ENCODE data around the gene HYAL1. TPM values are rescaled to one million over a fixed set of nuclear protein-coding genes. Genes with fewer than 3 reads are reported as not detected.

Gene HYAL1
- total RNA-seq, 1 donor from 2014 or later = 52.2 TPM

- peak overlapping the region; percentile 70 for H3K4me3 ChIP-seq
- no peak for TF ChIP-seq CTCF (IDR thresholded peaks at IDR 0.05; ENCODE audit: borderline replicate concordance)
- DNase-seq = no peak
Observed at GRCh38 chr3:50270422-50271224, 32.8 kb downstream of the HYAL1 start.

GRCh38 chr3:50269977-50270413, 33.4 kb downstream of the HYAL1 start:
- Histone ChIP-seq H3K36me3 (no peaks in the 10 kb centered on the region), H3K27me3 (ENCODE audit: low read depth) (peaks cover 14% of the 10 kb centered on the region), H3K4me1 (peaks cover 76% of the 10 kb centered on the region), H3K27ac (replicated peaks) (peak overlapping the region; percentile 99), H3K4me3 (peak overlapping the region; percentile 70), H3K9me3 (replicated peaks) (no peaks in the 10 kb centered on the region)
- no peak for TF ChIP-seq CTCF (IDR thresholded peaks at IDR 0.05; ENCODE audit: borderline replicate concordance)
- intact Hi-C loops (cut with micrococcal nuclease) = loop anchor here (5.0 to 10.0 kb wide), 2 partner anchors 43 to 75 kb away; partner anchors contain the start of gene GNAT1
- no peak for DNase-seq

More at GRCh38 chr3:50270422-50271224, 32.8 kb downstream of the HYAL1 start:
- no peaks in the 10 kb centered on the region for H3K36me3 ChIP-seq
- peak overlapping the region; percentile 99 for H3K27ac ChIP-seq (replicated peaks)
- peaks cover 76% of the 10 kb centered on the region for H3K4me1 ChIP-seq
- peaks cover 19% of the 10 kb centered on the region for H3K27me3 ChIP-seq (ENCODE audit: low read depth)
- intact Hi-C loops (cut with micrococcal nuclease) = loop anchor here (5.0 to 10.0 kb wide), 2 partner anchors 43 to 76 kb away; partner anchors contain the start of gene GNAT1
- H3K9me3 ChIP-seq (replicated peaks) = no peaks in the 10 kb centered on the region

- Histone ChIP-seq H3K4me3 (peak overlapping the region; percentile 70), H3K9me3 (replicated peaks) (no peaks in the 10 kb centered on the region), H3K27ac (replicated peaks) (peak overlapping the region; percentile 99), H3K4me1 (peaks cover 76% of the 10 kb centered on the region), H3K36me3 (no peaks in the 10 kb centered on the region), H3K27me3 (ENCODE audit: low read depth) (peaks cover 9% of the 10 kb centered on the region)
- intact Hi-C loops (cut with micrococcal nuclease) = no loop called here
- no peak for DNase-seq
- no peak for TF ChIP-seq CTCF (IDR thresholded peaks at IDR 0.05; ENCODE audit: borderline replicate concordance)
Observed at GRCh38 chr3:50269460-50269859, 33.9 kb downstream of the HYAL1 start.

- H3K4me1 ChIP-seq = peaks cover 76% of the 10 kb centered on the region
- no peaks in the 10 kb centered on the region for H3K36me3 ChIP-seq
- H3K27me3 ChIP-seq (ENCODE audit: low read depth) = peaks cover 4% of the 10 kb centered on the region
- intact Hi-C loops (cut with micrococcal nuclease) = no loop called here
- TF ChIP-seq CTCF (IDR thresholded peaks at IDR 0.05; ENCODE audit: borderline replicate concordance) = no peak
- peak within 1 kb of the TSS; percentile 70 for H3K4me3 ChIP-seq
- peak; percentile 60 for DNase-seq
- no peaks in the 10 kb centered on the region for H3K9me3 ChIP-seq (replicated peaks)
- peak within 1 kb of the TSS; percentile 99 for H3K27ac ChIP-seq (replicated peaks)
Observed at GRCh38 chr3:50268703-50269451, 34.5 kb downstream of the HYAL1 start, which contains the start of gene SEMA3B. Gene SEMA3B (plus strand): TSS chr3:50269147. CDS start chr3:50269241, 94 bp downstream.

- TF ChIP-seq CTCF (IDR thresholded peaks at IDR 0.05; ENCODE audit: borderline replicate concordance) = no peak
- no peaks in the 10 kb centered on the region for H3K27me3 ChIP-seq (ENCODE audit: low read depth)
- H3K27ac ChIP-seq (replicated peaks) = peak overlapping the region; percentile 99
- H3K4me3 ChIP-seq = peak overlapping the region; percentile 70
- DNase-seq = no peak
- intact Hi-C loops (cut with micrococcal nuclease) = no loop called here
- no peaks in the 10 kb centered on the region for H3K9me3 ChIP-seq (replicated peaks)
- no peaks in the 10 kb centered on the region for H3K36me3 ChIP-seq
- peaks cover 74% of the 10 kb centered on the region for H3K4me1 ChIP-seq
Observed at GRCh38 chr3:50268276-50268675, 35.1 kb downstream of the HYAL1 start.
